Natural killer cell (primary cell): ENCODE results near the gene CRYBA2. TPM values are rescaled to one million over a fixed set of nuclear protein-coding genes. Genes with fewer than 3 reads are reported as not detected.

Experiments used
- ATAC-seq, 3 donors: fragments of 150-1000 bp in 2 of 3; fragments of 200-7000 bp in 1 of 3; cut with Tn5 transposase; 1 replicate in 1 of 3; 2 replicates in 2 of 3; pipeline ENCODE4 v1.10.0; 2021; ENCODE audit warnings: mild to moderate bottlenecking in 2 of 3, moderate library complexity in 2 of 3
- DNase-seq, 2 donors: peaks; one replicate each; pipeline versions ENCODE4 v3.0.0 to v3.0.0-alpha.2; 2013 to 2021; ENCODE audit warnings: mixed read lengths in 1 of 2
- H3K27ac ChIP-seq: one replicate; pipeline ENCODE4 v1.5.1; 2013; ENCODE audit warnings: mild to moderate bottlenecking, low read length
- H3K27me3 ChIP-seq: one replicate; pipeline ENCODE4 v1.6.1; 2013; ENCODE audit warnings: low read length; ENCODE audit not compliant: control insufficient read depth, insufficient read depth
- H3K36me3 ChIP-seq: one replicate; pipeline ENCODE4 v1.6.1; 2013; ENCODE audit warnings: low read length; ENCODE audit not compliant: control insufficient read depth, insufficient read depth
- H3K4me1 ChIP-seq: one replicate; pipeline ENCODE4 v1.6.1; 2013; ENCODE audit warnings: low read length; ENCODE audit not compliant: control insufficient read depth, insufficient read depth
- H3K4me3 ChIP-seq: one replicate; pipeline ENCODE4 v1.5.1; 2013; ENCODE audit warnings: low read length
- H3K9me3 ChIP-seq: one replicate; pipeline ENCODE4 v1.6.1; 2013; ENCODE audit warnings: low read length; ENCODE audit not compliant: control insufficient read depth, insufficient read depth
- H3K27ac Mint-ChIP-seq, 2 donors: one replicate each; pipeline ENCODE4 v1.8.0; 2022; ENCODE audit warnings: mild to moderate bottlenecking in 2 of 2, mixed read lengths in 2 of 2, moderate library complexity in 1 of 2
- H3K27me3 Mint-ChIP-seq, 2 donors: one replicate each; pipeline ENCODE4 v1.8.0; 2022; ENCODE audit warnings: low read depth in 2 of 2, mixed read lengths in 2 of 2
- H3K36me3 Mint-ChIP-seq: one replicate; pipeline ENCODE4 v1.8.0; 2022; ENCODE audit warnings: mixed read lengths
- H3K4me1 Mint-ChIP-seq, 2 donors: one replicate each; pipeline ENCODE4 v1.8.0; 2022; ENCODE audit warnings: mixed read lengths in 2 of 2
- H3K4me3 Mint-ChIP-seq: one replicate; pipeline ENCODE4 v1.8.0; 2022; ENCODE audit warnings: mild to moderate bottlenecking, moderate library complexity, mixed read lengths
- H3K9me3 Mint-ChIP-seq, 2 donors: one replicate each; pipeline ENCODE4 v1.8.0; 2022; ENCODE audit warnings: mixed read lengths in 2 of 2
- CTCF ChIP-seq: fragments of 200-600 bp; IDR thresholded peaks from one replicate; pipeline ENCODE4 v1.8.0; 2022; ENCODE audit warnings: antibody characterized with exemption
- WGBS: methylation state at CpG from one replicate; pipeline ENCODE4 v1.1.7; 2013; ENCODE audit warnings: missing lambda C conversion rate; ENCODE audit not compliant: insufficient coverage; 5-methylcytosine and 5-hydroxymethylcytosine counted together
- intact Hi-C: fragments of 100-400 bp; cut with micrococcal nuclease; formaldehyde crosslinking; loops from one replicate; pipeline ENCODE4 v1.14.2; 2022
- total RNA-seq, 4 donors: library from RNA; stranded (reverse); fragments of 120-200 nt in 1 of 4; gene quantifications; one replicate each; pipeline versions ENCODE4 v1.2.3 to v1.2.4, GENCODE V29; 2013 to 2022

The CRYBA2 gene
- total RNA-seq, 3 donors from 2014 or later (not counting 1 experiment from before 2014, with no cell fraction given) = not detected

DNA sequence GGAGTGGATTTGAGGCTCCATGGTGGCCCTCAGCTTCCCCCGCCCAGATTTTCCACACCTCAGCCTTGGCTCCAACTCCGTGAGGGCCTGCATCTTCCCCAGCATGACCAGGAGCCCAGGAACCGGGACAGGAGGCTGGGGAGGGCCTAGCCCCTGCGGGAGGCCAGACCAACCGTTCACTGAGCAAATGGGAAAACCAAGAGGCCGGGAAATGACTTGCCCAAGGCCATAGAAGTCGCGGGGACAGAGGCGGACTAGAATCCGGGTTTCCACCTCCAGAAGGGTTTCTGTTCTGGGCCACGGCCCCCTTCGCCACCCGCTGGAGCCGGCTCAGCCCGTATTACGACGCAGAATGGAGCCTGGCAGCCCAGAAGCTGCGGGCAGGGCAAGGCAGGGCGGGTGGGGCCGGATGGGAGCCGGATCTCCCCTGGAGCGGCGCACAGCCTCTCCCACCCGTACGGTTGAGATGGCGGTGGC lies 7.9 kb upstream of the CRYBA2 start:
- no peaks in the 10 kb centered on the region for H3K9me3 ChIP-seq
- Mint-ChIP-seq H3K4me3 (no peak overlapping the region), H3K27me3 (peaks cover 52 to 53% of the 10 kb centered on the region in 2 donors), H3K9me3 (no peaks in the 10 kb centered on the region), H3K4me1 (peaks cover 0 to 4% of the 10 kb centered on the region in 2 donors), H3K27ac (no peak overlapping the region), H3K36me3 (no peaks in the 10 kb centered on the region)
- H3K4me1 ChIP-seq = peaks cover 24% of the 10 kb centered on the region
- DNase-seq = peak in 1 of 2 donors; percentile 17
- H3K36me3 ChIP-seq = no peaks in the 10 kb centered on the region
- H3K27me3 ChIP-seq = peaks cover 48% of the 10 kb centered on the region
- 7% methylated on average over 26 of the region's 26 CpGs for WGBS
- no peak for TF ChIP-seq CTCF
- intact Hi-C loops = no loop called here
- no peak overlapping the region for H3K4me3 ChIP-seq
- no peak for ATAC-seq
- H3K27ac ChIP-seq = no peak overlapping the region

DNA sequence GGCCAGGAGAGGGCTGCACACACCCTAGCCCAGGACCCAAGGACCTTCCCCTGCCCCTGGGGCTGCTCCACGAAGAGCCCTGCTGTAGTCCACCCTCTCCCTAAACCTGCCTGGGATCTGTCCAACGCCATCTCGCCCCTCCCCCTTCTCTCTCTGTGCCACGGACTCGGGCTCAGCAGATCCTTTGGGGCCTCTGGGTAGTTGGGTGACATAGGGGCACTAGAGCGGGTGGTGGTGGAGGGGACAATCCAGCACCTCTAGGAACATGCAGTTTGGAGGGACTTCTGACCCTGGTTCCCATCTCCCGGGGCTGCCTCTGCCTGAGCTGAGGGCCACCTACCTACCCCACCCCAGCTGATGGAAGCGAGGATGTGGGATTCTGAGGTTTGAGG lies 7.3 kb upstream of the CRYBA2 start:
- Mint-ChIP-seq H3K27ac (no peak overlapping the region), H3K4me3 (no peak overlapping the region), H3K9me3 (no peaks in the 10 kb centered on the region), H3K4me1 (peaks cover 0 to 7% of the 10 kb centered on the region in 2 donors), H3K27me3 (peaks cover 53 to 55% of the 10 kb centered on the region in 2 donors), H3K36me3 (no peaks in the 10 kb centered on the region)
- ATAC-seq = no peak
- no peak overlapping the region for H3K27ac ChIP-seq
- H3K4me1 ChIP-seq = peaks cover 28% of the 10 kb centered on the region
- intact Hi-C loops = no loop called here
- H3K27me3 ChIP-seq = peaks cover 51% of the 10 kb centered on the region
- WGBS = 26% methylated on average over 5 of the region's 8 CpGs
- H3K36me3 ChIP-seq = no peaks in the 10 kb centered on the region
- no peak overlapping the region for H3K4me3 ChIP-seq
- no peak for TF ChIP-seq CTCF
- no peaks in the 10 kb centered on the region for H3K9me3 ChIP-seq
- DNase-seq = no peak

DNA sequence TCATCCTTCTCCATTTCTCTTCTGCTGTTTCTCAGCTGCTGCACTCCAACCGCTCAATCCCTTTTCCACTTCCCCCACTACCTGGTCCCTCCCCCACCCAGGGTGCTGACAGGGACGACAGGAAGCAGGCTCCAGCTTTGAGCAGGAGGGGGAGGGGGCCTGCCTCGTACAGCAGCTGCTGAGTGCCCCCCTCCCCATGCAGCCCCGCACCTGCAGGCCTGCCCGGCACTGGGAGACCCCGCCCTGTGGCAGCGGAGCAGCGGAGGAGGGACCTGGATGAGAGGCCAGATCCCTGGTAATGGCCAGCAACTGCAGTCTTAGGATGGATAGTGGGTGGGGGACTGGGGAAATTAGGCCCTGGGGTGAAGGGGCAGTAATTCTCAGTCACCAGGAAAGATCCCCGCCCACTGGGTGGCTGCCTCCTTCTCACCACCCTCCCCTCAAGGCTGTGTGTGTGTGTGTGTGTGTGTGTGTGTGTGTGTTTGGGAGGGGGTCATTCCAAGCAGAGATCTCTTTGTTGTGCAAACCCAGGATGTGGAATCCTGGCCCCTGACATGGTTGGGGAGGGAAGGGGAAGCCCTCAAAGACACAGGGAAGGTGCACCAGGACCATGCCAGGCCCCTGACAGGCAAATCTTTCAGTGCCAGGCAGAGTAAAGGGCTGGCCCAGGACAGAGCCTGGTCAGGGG lies 6.8 kb upstream of the CRYBA2 start:
- Mint-ChIP-seq H3K27ac (no peak overlapping the region), H3K27me3 (peaks cover 53 to 55% of the 10 kb centered on the region in 2 donors), H3K36me3 (no peaks in the 10 kb centered on the region), H3K9me3 (no peaks in the 10 kb centered on the region), H3K4me3 (no peak overlapping the region), H3K4me1 (peaks cover 0 to 9% of the 10 kb centered on the region in 2 donors)
- DNase-seq (no peak), ATAC-seq (no peak)
- Histone ChIP-seq H3K9me3 (no peaks in the 10 kb centered on the region), H3K27me3 (peaks cover 54% of the 10 kb centered on the region), H3K27ac (no peak overlapping the region), H3K4me1 (peaks cover 28% of the 10 kb centered on the region), H3K4me3 (no peak overlapping the region), H3K36me3 (no peaks in the 10 kb centered on the region)
- intact Hi-C loops = no loop called here
- 8% methylated on average over 8 of the region's 9 CpGs for WGBS
- no peak for TF ChIP-seq CTCF
